ENCODE measurements around the gene NXNL1. TPM values are rescaled to one million over a fixed set of nuclear protein-coding genes. Genes with fewer than 3 reads are reported as not detected.

The NXNL1 gene
- total and polyA plus RNA-seq, 9 of the 15 experiments (the other 6 are each of a cell fraction or from before 2014, with no cell fraction given) = not detected

DNA sequence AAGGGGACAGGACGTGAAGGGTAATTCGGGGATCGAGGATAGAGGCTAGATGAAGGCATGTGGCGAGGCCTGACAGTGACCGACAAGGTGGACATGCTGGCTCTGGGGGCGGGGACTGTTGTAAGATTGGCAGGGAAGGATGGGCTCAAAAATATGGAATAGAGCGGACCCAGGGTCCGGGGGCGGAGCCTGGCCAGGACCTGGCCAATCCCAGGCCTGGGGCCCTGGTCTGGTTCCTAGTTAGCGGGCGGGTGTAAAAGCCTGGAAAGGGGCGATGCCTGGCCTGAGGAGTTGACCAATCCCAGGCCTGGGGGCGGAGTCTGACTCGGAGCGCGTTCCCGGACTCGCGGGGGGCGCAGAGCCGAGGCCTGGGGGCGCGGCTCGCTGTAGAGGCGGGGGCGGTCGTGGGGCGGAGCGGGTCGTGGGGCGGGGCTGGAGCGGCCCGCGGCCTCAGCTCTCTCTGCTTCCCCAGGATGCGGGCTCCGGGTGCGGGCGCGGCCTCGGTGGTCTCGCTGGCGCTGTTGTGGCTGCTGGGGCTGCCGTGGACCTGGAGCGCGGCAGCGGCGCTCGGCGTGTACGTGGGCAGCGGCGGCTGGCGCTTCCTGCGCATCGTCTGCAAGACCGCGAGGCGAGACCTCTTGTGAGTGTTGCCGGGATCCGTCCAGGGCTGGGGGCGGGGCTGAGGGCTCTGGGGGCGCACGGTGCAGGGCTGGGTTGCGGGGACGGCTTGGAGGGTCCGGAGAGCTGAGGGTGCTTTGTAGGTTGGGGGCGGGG, 9.5 kb upstream of the NXNL1 start, which contains the start of gene SLC27A1 (continued):
- TF ChIP-seq HLTF (IDR thresholded peaks at IDR 0.05) (no peak), SIN3A (IDR thresholded peaks at IDR 0.05; ENCODE audit: borderline replicate concordance in 2 of 2, control insufficient read depth in 1 of 2, low read depth in 2 of 2, low read length in 2 of 2) (no peak), ZNF146 (CRISPR knock-in tag; IDR thresholded peaks at IDR 0.05; ENCODE audit: unreplicated experiment) (no peak), DIDO1 (tag; IDR thresholded peaks at IDR 0.05; ENCODE audit: low read depth) (no peak), ZNF668 (CRISPR knock-in tag; IDR thresholded peaks at IDR 0.05) (no peak), ZNF785 (CRISPR knock-in tag; IDR thresholded peaks at IDR 0.05) (no peak), ZNF445 (CRISPR knock-in tag; IDR thresholded peaks at IDR 0.05; ENCODE audit: low read depth) (no peak), XRCC4 (IDR thresholded peaks at IDR 0.05; ENCODE audit: extremely low read depth, insufficient read depth, insufficient read length) (no peak), HNRNPH1 (optimal IDR thresholded peaks at IDR 0.05; ENCODE audit: low read depth, low read length) (no peak), CREM (IDR thresholded peaks at IDR 0.05; ENCODE audit: low read depth) (peak; percentile 78), SMAD4 (CRISPR knock-in tag; conservative IDR thresholded peaks at IDR 0.05) (no peak), FOXK2 (conservative IDR thresholded peaks at IDR 0.05 in 1 of 2, IDR thresholded peaks at IDR 0.05 in 1 of 2; ENCODE audit: low read depth in 2 of 2) (peak; percentile 51 to 67; a peak in 2 of 4 replicates), OTX1 (CRISPR knock-in tag; IDR thresholded peaks at IDR 0.05) (peak; percentile 97)
- TF ChIP-seq, protein P1, sequence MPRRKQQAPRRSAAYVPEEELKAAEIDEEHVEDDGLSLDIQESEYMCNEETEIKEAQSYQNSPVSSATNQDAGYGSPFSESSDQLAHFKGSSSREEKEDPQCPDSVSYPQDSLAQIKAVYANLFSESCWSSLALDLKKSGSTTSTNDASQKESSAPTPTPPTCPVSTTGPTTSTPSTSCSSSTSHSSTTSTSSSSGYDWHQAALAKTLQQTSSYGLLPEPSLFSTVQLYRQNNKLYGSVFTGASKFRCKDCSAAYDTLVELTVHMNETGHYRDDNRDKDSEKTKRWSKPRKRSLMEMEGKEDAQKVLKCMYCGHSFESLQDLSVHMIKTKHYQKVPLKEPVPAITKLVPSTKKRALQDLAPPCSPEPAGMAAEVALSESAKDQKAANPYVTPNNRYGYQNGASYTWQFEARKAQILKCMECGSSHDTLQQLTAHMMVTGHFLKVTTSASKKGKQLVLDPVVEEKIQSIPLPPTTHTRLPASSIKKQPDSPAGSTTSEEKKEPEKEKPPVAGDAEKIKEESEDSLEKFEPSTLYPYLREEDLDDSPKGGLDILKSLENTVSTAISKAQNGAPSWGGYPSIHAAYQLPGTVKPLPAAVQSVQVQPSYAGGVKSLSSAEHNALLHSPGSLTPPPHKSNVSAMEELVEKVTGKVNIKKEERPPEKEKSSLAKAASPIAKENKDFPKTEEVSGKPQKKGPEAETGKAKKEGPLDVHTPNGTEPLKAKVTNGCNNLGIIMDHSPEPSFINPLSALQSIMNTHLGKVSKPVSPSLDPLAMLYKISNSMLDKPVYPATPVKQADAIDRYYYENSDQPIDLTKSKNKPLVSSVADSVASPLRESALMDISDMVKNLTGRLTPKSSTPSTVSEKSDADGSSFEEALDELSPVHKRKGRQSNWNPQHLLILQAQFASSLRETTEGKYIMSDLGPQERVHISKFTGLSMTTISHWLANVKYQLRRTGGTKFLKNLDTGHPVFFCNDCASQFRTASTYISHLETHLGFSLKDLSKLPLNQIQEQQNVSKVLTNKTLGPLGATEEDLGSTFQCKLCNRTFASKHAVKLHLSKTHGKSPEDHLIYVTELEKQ (CRISPR knock-in tag; IDR thresholded peaks at IDR 0.05) = no peak
- TF ChIP-seq, protein P2, sequence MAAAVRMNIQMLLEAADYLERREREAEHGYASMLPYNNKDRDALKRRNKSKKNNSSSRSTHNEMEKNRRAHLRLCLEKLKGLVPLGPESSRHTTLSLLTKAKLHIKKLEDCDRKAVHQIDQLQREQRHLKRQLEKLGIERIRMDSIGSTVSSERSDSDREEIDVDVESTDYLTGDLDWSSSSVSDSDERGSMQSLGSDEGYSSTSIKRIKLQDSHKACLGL (CRISPR knock-in tag; IDR thresholded peaks at IDR 0.05; ENCODE audit: borderline replicate concordance, poor library complexity, severe bottlenecking) = no peak
- TF ChIP-seq, protein P3, sequence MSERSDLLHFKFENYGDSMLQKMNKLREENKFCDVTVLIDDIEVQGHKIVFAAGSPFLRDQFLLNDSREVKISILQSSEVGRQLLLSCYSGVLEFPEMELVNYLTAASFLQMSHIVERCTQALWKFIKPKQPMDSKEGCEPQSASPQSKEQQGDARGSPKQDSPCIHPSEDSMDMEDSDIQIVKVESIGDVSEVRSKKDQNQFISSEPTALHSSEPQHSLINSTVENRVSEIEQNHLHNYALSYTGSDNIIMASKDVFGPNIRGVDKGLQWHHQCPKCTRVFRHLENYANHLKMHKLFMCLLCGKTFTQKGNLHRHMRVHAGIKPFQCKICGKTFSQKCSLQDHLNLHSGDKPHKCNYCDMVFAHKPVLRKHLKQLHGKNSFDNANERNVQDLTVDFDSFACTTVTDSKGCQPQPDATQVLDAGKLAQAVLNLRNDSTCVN (CRISPR knock-in tag; IDR thresholded peaks at IDR 0.05) = peak; percentile 95
- TF ChIP-seq, protein P4, sequence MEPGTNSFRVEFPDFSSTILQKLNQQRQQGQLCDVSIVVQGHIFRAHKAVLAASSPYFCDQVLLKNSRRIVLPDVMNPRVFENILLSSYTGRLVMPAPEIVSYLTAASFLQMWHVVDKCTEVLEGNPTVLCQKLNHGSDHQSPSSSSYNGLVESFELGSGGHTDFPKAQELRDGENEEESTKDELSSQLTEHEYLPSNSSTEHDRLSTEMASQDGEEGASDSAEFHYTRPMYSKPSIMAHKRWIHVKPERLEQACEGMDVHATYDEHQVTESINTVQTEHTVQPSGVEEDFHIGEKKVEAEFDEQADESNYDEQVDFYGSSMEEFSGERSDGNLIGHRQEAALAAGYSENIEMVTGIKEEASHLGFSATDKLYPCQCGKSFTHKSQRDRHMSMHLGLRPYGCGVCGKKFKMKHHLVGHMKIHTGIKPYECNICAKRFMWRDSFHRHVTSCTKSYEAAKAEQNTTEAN (CRISPR knock-in tag; IDR thresholded peaks at IDR 0.05) = no peak
